ENCODE measurements around the gene KCNJ5. TPM values are rescaled to one million over a fixed set of nuclear protein-coding genes. Genes with fewer than 3 reads are reported as not detected.

The KCNJ5 gene
- total RNA-seq, 1 experiment from 2014 or later, result not detected

DNA sequence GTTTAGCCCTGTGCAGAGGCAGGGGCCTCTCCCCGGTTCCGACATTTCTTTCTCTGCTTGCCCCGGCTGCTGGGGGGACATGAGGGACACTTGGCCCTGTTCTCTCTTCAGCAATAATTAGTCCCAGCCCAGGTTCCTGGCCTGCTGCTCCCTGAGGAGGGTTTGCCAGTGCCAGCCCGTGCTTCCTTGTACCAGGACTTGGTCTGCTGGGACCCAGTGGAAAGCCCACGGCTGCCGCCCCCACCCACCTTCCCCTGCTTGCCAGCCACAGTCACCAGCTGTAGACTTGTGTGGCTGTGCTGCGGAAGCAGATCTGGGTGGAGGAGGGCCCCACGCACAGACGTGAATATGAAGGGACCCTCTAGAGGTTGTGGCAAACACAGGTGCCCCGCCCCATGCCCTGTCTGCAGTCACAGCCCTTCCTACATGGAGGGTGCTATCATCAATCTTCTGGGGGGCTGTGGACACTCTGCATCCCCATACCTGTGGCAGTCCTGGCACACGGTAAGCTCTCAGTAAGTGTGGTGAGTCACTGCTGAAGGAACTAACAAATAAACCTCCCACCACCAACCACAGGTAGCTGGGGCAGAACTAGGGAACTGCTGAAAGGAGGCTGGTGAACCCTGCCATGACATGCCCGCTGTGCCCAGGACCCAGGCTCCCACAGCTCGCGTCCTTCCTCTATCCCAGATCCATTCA, 50.6 kb downstream of the KCNJ5 start:
- Mint-ChIP-seq H3K4me1 (ENCODE audit: low read depth, unreplicated experiment) (no peaks in the 10 kb centered on the region), H3K27ac (ENCODE audit: unreplicated experiment) (no peak overlapping the region), H3K27me3 (ENCODE audit: insufficient read depth, unreplicated experiment) (peaks cover 5% of the 10 kb centered on the region), H3K36me3 (ENCODE audit: insufficient read depth, unreplicated experiment) (no peaks in the 10 kb centered on the region), H3K9me3 (ENCODE audit: unreplicated experiment) (no peaks in the 10 kb centered on the region), H3K4me3 (ENCODE audit: unreplicated experiment) (no peak overlapping the region)
- ChIA-PET CTCF (interaction anchor here (1.1 to 1.4 kb wide), 3 partner anchors 15 to 55 kb away, joined by 3 to 5 read pairs (median 3); no protein-coding TSS in a partner anchor), POLR2A (no interaction called here)
- intact Hi-C loops (cut with micrococcal nuclease; ENCODE audit: unreplicated experiment), result no loop called here
- H3K9me3 ChIP-seq, result no peaks in the 10 kb centered on the region
- no peak for DNase-seq
- H3K27me3 ChIP-seq (replicated peaks; ENCODE audit: control insufficient read depth, insufficient read depth, low read length), result peaks cover 7% of the 10 kb centered on the region
- no peak overlapping the region for H3K4me3 ChIP-seq (ENCODE audit: low read depth, low read length)
- BruUV-seq (replicated peaks), result no TSS peak
- H3K4me1 ChIP-seq, result no peaks in the 10 kb centered on the region
- TF ChIP-seq, protein P1, sequence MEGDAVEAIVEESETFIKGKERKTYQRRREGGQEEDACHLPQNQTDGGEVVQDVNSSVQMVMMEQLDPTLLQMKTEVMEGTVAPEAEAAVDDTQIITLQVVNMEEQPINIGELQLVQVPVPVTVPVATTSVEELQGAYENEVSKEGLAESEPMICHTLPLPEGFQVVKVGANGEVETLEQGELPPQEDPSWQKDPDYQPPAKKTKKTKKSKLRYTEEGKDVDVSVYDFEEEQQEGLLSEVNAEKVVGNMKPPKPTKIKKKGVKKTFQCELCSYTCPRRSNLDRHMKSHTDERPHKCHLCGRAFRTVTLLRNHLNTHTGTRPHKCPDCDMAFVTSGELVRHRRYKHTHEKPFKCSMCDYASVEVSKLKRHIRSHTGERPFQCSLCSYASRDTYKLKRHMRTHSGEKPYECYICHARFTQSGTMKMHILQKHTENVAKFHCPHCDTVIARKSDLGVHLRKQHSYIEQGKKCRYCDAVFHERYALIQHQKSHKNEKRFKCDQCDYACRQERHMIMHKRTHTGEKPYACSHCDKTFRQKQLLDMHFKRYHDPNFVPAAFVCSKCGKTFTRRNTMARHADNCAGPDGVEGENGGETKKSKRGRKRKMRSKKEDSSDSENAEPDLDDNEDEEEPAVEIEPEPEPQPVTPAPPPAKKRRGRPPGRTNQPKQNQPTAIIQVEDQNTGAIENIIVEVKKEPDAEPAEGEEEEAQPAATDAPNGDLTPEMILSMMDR (IDR thresholded peaks at IDR 0.05; ENCODE audit: insufficient read depth in 1 of 2, low read depth in 1 of 2, low read length in 1 of 2, severe bottlenecking in 1 of 2, unreplicated experiment in 1 of 2), result no peak
- H3K36me3 ChIP-seq (ENCODE audit: control insufficient read depth, insufficient read depth, low read length), result no peaks in the 10 kb centered on the region

DNA sequence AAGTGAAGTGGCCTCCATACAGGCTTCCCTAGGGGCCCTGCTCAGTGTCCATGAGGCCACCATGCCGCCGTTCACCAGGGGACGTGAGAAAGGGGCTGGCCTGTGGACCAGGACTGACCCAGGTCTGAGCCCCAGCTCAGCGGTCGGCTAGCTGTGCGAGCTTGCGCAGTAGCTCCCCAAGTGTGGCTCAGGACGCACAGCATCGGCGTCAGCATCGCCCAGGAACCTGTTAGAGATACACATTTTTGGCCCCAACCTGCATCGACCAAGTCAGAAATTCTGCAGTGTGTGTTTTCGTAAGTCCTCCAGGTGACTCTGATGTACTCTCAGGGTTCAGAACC, 51.1 kb downstream of the KCNJ5 start:
- Mint-ChIP-seq H3K36me3 (ENCODE audit: insufficient read depth, unreplicated experiment) (no peaks in the 10 kb centered on the region), H3K4me3 (ENCODE audit: unreplicated experiment) (no peak overlapping the region), H3K4me1 (ENCODE audit: low read depth, unreplicated experiment) (no peaks in the 10 kb centered on the region), H3K9me3 (ENCODE audit: unreplicated experiment) (no peaks in the 10 kb centered on the region), H3K27me3 (ENCODE audit: insufficient read depth, unreplicated experiment) (peaks cover 5% of the 10 kb centered on the region), H3K27ac (ENCODE audit: unreplicated experiment) (no peak overlapping the region)
- ChIA-PET POLR2A (no interaction called here), CTCF (interaction anchor here (1.4 kb wide), 1 partner anchor 56 kb away, joined by 5 read pairs; no protein-coding TSS in a partner anchor)
- no peak overlapping the region for H3K4me3 ChIP-seq (ENCODE audit: low read depth, low read length)
- TF ChIP-seq, protein P1 (IDR thresholded peaks at IDR 0.05; ENCODE audit: insufficient read depth in 1 of 2, low read depth in 1 of 2, low read length in 1 of 2, severe bottlenecking in 1 of 2, unreplicated experiment in 1 of 2), result no peak
- H3K27me3 ChIP-seq (replicated peaks; ENCODE audit: control insufficient read depth, insufficient read depth, low read length), result peaks cover 7% of the 10 kb centered on the region
- no peaks in the 10 kb centered on the region for H3K9me3 ChIP-seq
- intact Hi-C loops (cut with micrococcal nuclease; ENCODE audit: unreplicated experiment), result no loop called here
- H3K36me3 ChIP-seq (ENCODE audit: control insufficient read depth, insufficient read depth, low read length), result no peaks in the 10 kb centered on the region
- BruUV-seq (replicated peaks), result no TSS peak
- no peaks in the 10 kb centered on the region for H3K4me1 ChIP-seq
- no peak for DNase-seq

DNA sequence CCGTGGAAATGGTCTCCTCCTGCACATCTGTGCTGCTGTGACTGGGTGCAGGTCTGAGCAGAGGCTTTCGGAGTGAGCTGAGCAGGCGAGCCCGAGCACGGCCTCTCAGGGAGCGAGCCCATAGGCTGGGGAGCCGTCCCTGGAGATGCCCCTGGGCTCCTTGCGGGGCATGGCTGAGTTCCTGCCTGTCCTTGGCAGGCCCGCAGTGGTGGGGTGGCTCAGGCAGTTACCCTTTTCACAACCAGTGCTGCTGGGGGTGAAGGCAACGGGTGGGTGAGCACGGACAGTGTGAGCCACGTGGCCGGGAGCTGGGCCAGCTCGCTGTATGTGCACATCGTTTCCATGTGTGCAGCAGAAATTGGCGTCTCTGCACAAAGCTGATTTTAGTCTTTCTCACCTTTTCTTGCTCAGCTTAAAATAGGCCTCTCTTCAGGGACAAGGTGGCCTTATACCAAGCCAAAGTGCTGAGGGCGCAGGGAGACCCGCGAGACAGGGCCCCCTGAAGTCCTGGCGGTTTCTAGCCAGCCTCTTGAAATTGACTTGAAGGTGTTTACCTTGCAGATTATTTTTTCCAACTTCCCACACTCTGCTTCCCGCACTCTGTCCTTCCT, 51.8 kb downstream of the KCNJ5 start, which contains the start of gene TP53AIP1:
Gene TP53AIP1, minus strand, starts transcription at position 55 of the 611 bp plus-strand sequence. CDS start 5,053 bp downstream, outside the sequence.
- no TSS peak for BruUV-seq (replicated peaks)
- H3K4me1 Mint-ChIP-seq (ENCODE audit: low read depth, unreplicated experiment), result no peaks in the 10 kb centered on the region

More for the DNA sequence above, 51.8 kb downstream of the KCNJ5 start, which contains the start of gene TP53AIP1:
- intact Hi-C loops (cut with micrococcal nuclease; ENCODE audit: unreplicated experiment), result no loop called here
- H3K9me3 Mint-ChIP-seq (ENCODE audit: unreplicated experiment), result no peaks in the 10 kb centered on the region
- Histone ChIP-seq H3K36me3 (ENCODE audit: control insufficient read depth, insufficient read depth, low read length) (no peaks in the 10 kb centered on the region), H3K27me3 (replicated peaks; ENCODE audit: control insufficient read depth, insufficient read depth, low read length) (peaks cover 7% of the 10 kb centered on the region), H3K4me1 (no peaks in the 10 kb centered on the region), H3K9me3 (no peaks in the 10 kb centered on the region), H3K4me3 (ENCODE audit: low read depth, low read length) (no peak within 1 kb of the TSS)
- CTCF ChIA-PET, result interaction anchor here (1.0 to 2.2 kb wide), 3 partner anchors 13 to 57 kb away, joined by 3 to 5 read pairs (median 5); no protein-coding TSS in a partner anchor
- TF ChIP-seq, protein P1 (IDR thresholded peaks at IDR 0.05; ENCODE audit: insufficient read depth in 1 of 2, low read depth in 1 of 2, low read length in 1 of 2, severe bottlenecking in 1 of 2, unreplicated experiment in 1 of 2), result no peak
- peaks cover 5% of the 10 kb centered on the region for H3K27me3 Mint-ChIP-seq (ENCODE audit: insufficient read depth, unreplicated experiment)
- no peaks in the 10 kb centered on the region for H3K36me3 Mint-ChIP-seq (ENCODE audit: insufficient read depth, unreplicated experiment)
- H3K27ac Mint-ChIP-seq (ENCODE audit: unreplicated experiment), result no peak within 1 kb of the TSS
- no peak within 1 kb of the TSS for H3K4me3 Mint-ChIP-seq (ENCODE audit: unreplicated experiment)
- POLR2A ChIA-PET, result no interaction called here
- DNase-seq, result no peak
